HEK293T (cell line): ENCODE data around the gene CCDC175.

Experiments
- CTCF ChIA-PET: fragments of 350-600 bp; formaldehyde crosslinking; extraction: SDS; loops from one replicate; lab custom pipeline; 2021; ENCODE audit warnings: antibody characterized with exemption, inconsistent platforms; lab: Yijun Ruan, JAX
- POLR2A ChIA-PET: fragments of 350-600 bp; formaldehyde crosslinking; extraction: SDS; loops from one replicate; lab custom pipeline; 2020; ENCODE audit warnings: antibody characterized with exemption, inconsistent platforms; lab: Yijun Ruan, JAX
- DNase-seq: peaks from one replicate; pipeline ENCODE4 v3.0.0; 2012; ENCODE audit warnings: mixed read lengths; ENCODE audit errors: extremely low spot score
- ARNT ChIP-seq: fragments of 450-650 bp; IDR thresholded peaks from 2 replicates; pipeline ENCODE4 v1.6.1; 2017; ENCODE audit warnings: mild to moderate bottlenecking
- BHLHE40 ChIP-seq: fragments of 450-650 bp; IDR thresholded peaks from 2 replicates; pipeline ENCODE4 v1.6.1; 2016; ENCODE audit warnings: mild to moderate bottlenecking, moderate library complexity, borderline replicate concordance
- CTBP1 ChIP-seq: fragments of 450-650 bp; IDR thresholded peaks from 2 replicates; pipeline ENCODE4 v1.6.1; 2016; ENCODE audit warnings: borderline replicate concordance
- ELF4 ChIP-seq: fragments of 450-650 bp; IDR thresholded peaks from 2 replicates; pipeline ENCODE4 v1.6.1; 2017; ENCODE audit warnings: antibody characterized with exemption
- FOXA1 ChIP-seq: fragments of 450-650 bp; IDR thresholded peaks from 2 replicates; pipeline ENCODE4 v1.6.1; 2016; ENCODE audit warnings: mild to moderate bottlenecking
- FOXK2 ChIP-seq: fragments of 450-650 bp; IDR thresholded peaks from 2 replicates; pipeline ENCODE4 v1.6.1; 2016; ENCODE audit warnings: mild to moderate bottlenecking
- FOXM1 ChIP-seq: fragments of 450-650 bp; IDR thresholded peaks from 2 replicates; pipeline ENCODE4 v1.6.1; 2017; ENCODE audit warnings: mild to moderate bottlenecking, borderline replicate concordance
- HDGF ChIP-seq: fragments of 450-650 bp; IDR thresholded peaks from 2 replicates; pipeline ENCODE4 v1.6.1; 2017; ENCODE audit warnings: antibody characterized with exemption, borderline replicate concordance
- L3MBTL2 ChIP-seq: fragments of 450-650 bp; conservative IDR thresholded peaks from 2 replicates; pipeline ENCODE4 v1.6.1; 2016; ENCODE audit warnings: mild to moderate bottlenecking
- LEF1 ChIP-seq: fragments of 450-650 bp; IDR thresholded peaks from 2 replicates; pipeline ENCODE4 v1.6.1; 2017; ENCODE audit warnings: mild to moderate bottlenecking, borderline replicate concordance
- NFRKB ChIP-seq: fragments of 450-650 bp; IDR thresholded peaks from 2 replicates; pipeline ENCODE4 v1.6.1; 2016; ENCODE audit warnings: mild to moderate bottlenecking, moderate library complexity
- PKNOX1 ChIP-seq: fragments of 450-650 bp; IDR thresholded peaks from 2 replicates; pipeline ENCODE4 v1.6.1; 2016
- SP1 ChIP-seq: fragments of 450-650 bp; IDR thresholded peaks from 2 replicates; pipeline ENCODE4 v1.6.1; 2017
- SUZ12 ChIP-seq: fragments of 450-650 bp; IDR thresholded peaks from 2 replicates; pipeline ENCODE4 v1.6.1; 2016; ENCODE audit warnings: mild to moderate bottlenecking
- TARDBP ChIP-seq: fragments of 450-650 bp; IDR thresholded peaks from 2 replicates; pipeline ENCODE4 v1.6.1; 2016
- ZNF384 ChIP-seq: fragments of 450-650 bp; IDR thresholded peaks from 2 replicates; pipeline ENCODE4 v1.6.1; 2016

Gene CCDC175

GRCh38 chr14:59576332-59577294, at the start of gene CCDC175:
Gene CCDC175, minus strand, starts transcription at chr14:59576812. Its CDS starts 37 bp downstream, at chr14:59576775.
- CTCF ChIA-PET, result interaction anchor here (0.6 to 3.2 kb wide), 28 partner anchors 8 to 610 kb away, joined by 3 to 56 read pairs (median 4); partner anchors contain the start of genes JKAMP and L3HYPDH
- TF ChIP-seq FOXM1, result no peak
- no peak for TF ChIP-seq L3MBTL2
- TF ChIP-seq BHLHE40, result no peak
- TF ChIP-seq NFRKB, result no peak
- TF ChIP-seq ARNT, result no peak
- TF ChIP-seq CTBP1, result no peak
- no peak for TF ChIP-seq FOXA1
- no peak for TF ChIP-seq ZNF384
- no peak for TF ChIP-seq TARDBP
- no peak for TF ChIP-seq LEF1
- no peak for TF ChIP-seq SUZ12
- no peak for TF ChIP-seq HDGF
- no peak for TF ChIP-seq SP1
- no peak for TF ChIP-seq PKNOX1
- no peak for TF ChIP-seq FOXK2
- no peak; the same call in 1 of the 2 replicates for TF ChIP-seq ELF4
- POLR2A ChIA-PET, result interaction anchor here (1.0 to 1.5 kb wide), 2 partner anchors 69 to 93 kb away, joined by 4 to 8 read pairs; partner anchors contain the start of genes JKAMP and L3HYPDH
- DNase-seq, result peak; percentile 90

- no peak for DNase-seq
- no peak for TF ChIP-seq BHLHE40
- no peak for TF ChIP-seq FOXM1
- no peak for TF ChIP-seq FOXK2
- TF ChIP-seq SP1, result no peak
- TF ChIP-seq ARNT, result no peak
- TF ChIP-seq FOXA1, result no peak
- CTCF ChIA-PET, result no interaction called here
- POLR2A ChIA-PET, result no interaction called here
Observed at GRCh38 chr14:59622631-59623030, 46.0 kb upstream of the CCDC175 start.

GRCh38 chr14:59619061-59619460, 42.4 kb upstream of the CCDC175 start:
- TF ChIP-seq HDGF, result no peak
- no peak for TF ChIP-seq CTBP1
- TF ChIP-seq FOXM1, result no peak
- TF ChIP-seq NFRKB, result no peak
- no peak for TF ChIP-seq L3MBTL2
- no peak for TF ChIP-seq SP1
- TF ChIP-seq FOXK2, result no peak
- TF ChIP-seq SUZ12, result no peak
- TF ChIP-seq LEF1, result no peak
- no peak for TF ChIP-seq ZNF384
- ChIA-PET CTCF (no interaction called here), POLR2A (no interaction called here)
- no peak for DNase-seq

GRCh38 chr14:59601056-59601455, 24.4 kb upstream of the CCDC175 start:
- ChIA-PET POLR2A (no interaction called here), CTCF (no interaction called here)
- TF ChIP-seq SP1 (no peak), SUZ12 (no peak), ZNF384 (no peak), LEF1 (no peak), PKNOX1 (no peak), FOXA1 (no peak), NFRKB (no peak), FOXM1 (no peak), HDGF (no peak), FOXK2 (no peak), TARDBP (no peak), L3MBTL2 (no peak), CTBP1 (no peak), ELF4 (no peak), ARNT (no peak)
- DNase-seq, result no peak

- CTCF ChIA-PET, result interaction anchor here (1.0 kb wide), 1 partner anchor 24 kb away, joined by 3 read pairs; the partner anchor contains the start of gene CCDC175
- no peak for TF ChIP-seq ZNF384
- TF ChIP-seq FOXA1, result no peak
- no peak for TF ChIP-seq LEF1
- TF ChIP-seq SUZ12, result no peak
- no peak for TF ChIP-seq NFRKB
- TF ChIP-seq PKNOX1, result no peak
- POLR2A ChIA-PET, result no interaction called here
- DNase-seq, result no peak
Observed at GRCh38 chr14:59600211-59600945, 23.8 kb upstream of the CCDC175 start.
